Activated naive CD4-positive, alpha-beta T cell treated with anti-CD3 and anti-CD28 coated beads for 36 hours (primary cell): ENCODE data around the gene ST6GALNAC3. TPM values are rescaled to one million over a fixed set of nuclear protein-coding genes. Genes with fewer than 3 reads are reported as not detected.
"Not testable (repeated sequence)": the region's sequence is repeated elsewhere in the genome, so short reads cannot be mapped to it uniquely, and the experiment has no call there.

ENCODE experiments used
- CTCF ChIA-PET: fragments of 350-600 bp; sonication (Branson Sonifier 250); formaldehyde crosslinking; loops from one replicate; lab custom pipeline; 2021; ENCODE audit warnings: antibody characterized with exemption; lab: Charles Lee
- DNase-seq: peaks from one replicate; pipeline ENCODE4 v3.0.0-alpha.2; 2020
- H3K27ac Mint-ChIP-seq: one replicate; pipeline ENCODE4 v1.8.0; 2021; ENCODE audit warnings: mild to moderate bottlenecking, mixed read lengths
- H3K27me3 Mint-ChIP-seq: one replicate; pipeline ENCODE4 v1.8.0; 2021; ENCODE audit warnings: low read depth, mixed read lengths
- H3K36me3 Mint-ChIP-seq: one replicate; pipeline ENCODE4 v1.8.0; 2021; ENCODE audit warnings: low read depth, mixed read lengths
- H3K4me1 Mint-ChIP-seq: one replicate; pipeline ENCODE4 v1.8.0; 2021; ENCODE audit warnings: low read depth, mixed read lengths
- H3K4me3 Mint-ChIP-seq: one replicate; pipeline ENCODE4 v1.8.0; 2021; ENCODE audit warnings: mild to moderate bottlenecking, moderate library complexity, mixed read lengths
- H3K9me3 Mint-ChIP-seq: one replicate; pipeline ENCODE4 v1.8.0; 2021; ENCODE audit warnings: mixed read lengths
- intact Hi-C: fragments of 100-400 bp; cut with micrococcal nuclease; formaldehyde crosslinking; loops from one replicate; pipeline ENCODE4 v1.15.1; 2023
- total RNA-seq, 2 experiments: library from RNA; stranded (reverse); gene quantifications; one replicate each; pipeline ENCODE4 v1.2.3, GENCODE V29; 2021

Gene ST6GALNAC3
- total RNA-seq, 2 experiments from 2014 or later, result 2.5 to 2.8 TPM

GRCh38 chr1:76303340-76303717, 228.8 kb downstream of the ST6GALNAC3 start:
- Mint-ChIP-seq H3K36me3 (no peaks in the 10 kb centered on the region), H3K27me3 (no peaks in the 10 kb centered on the region), H3K27ac (no peak overlapping the region), H3K9me3 (no peaks in the 10 kb centered on the region), H3K4me3 (no peak overlapping the region), H3K4me1 (peaks cover 39% of the 10 kb centered on the region)
- no peak for DNase-seq
- intact Hi-C loops, result no loop called here
- CTCF ChIA-PET, result interaction anchor here (0.9 kb wide), 1 partner anchor 9 kb away, joined by 4 read pairs; no protein-coding TSS in a partner anchor

DNA sequence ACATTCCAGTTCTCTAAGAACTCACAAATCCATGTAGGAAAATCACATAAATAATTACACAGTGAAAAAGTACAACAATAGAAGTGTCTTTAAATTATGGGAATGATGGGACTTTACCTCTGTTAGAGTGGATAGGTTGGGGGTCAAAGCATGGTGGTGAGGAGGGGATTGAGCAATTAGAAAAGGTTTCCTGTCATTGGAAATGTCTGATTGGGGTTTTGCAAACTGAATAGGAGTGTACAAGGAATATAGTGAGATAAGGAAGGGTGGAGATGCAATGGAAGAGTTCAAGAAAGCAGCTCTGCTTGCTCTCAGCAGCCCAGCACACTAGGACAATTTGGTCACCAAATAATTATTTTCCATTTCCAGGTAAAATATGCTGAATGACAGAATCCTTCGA, 238.8 kb downstream of the ST6GALNAC3 start:
- CTCF ChIA-PET, result no interaction called here
- no peak for DNase-seq
- Mint-ChIP-seq H3K4me3 (no peak overlapping the region), H3K27ac (no peak overlapping the region), H3K9me3 (no peaks in the 10 kb centered on the region), H3K27me3 (no peaks in the 10 kb centered on the region), H3K4me1 (peaks cover 4% of the 10 kb centered on the region), H3K36me3 (no peaks in the 10 kb centered on the region)
- intact Hi-C loops, result no loop called here

- Mint-ChIP-seq H3K27me3 (no peaks in the 10 kb centered on the region), H3K4me3 (no peak overlapping the region), H3K4me1 (peaks cover 4% of the 10 kb centered on the region), H3K36me3 (no peaks in the 10 kb centered on the region), H3K9me3 (no peaks in the 10 kb centered on the region), H3K27ac (no peak overlapping the region)
- DNase-seq, result no peak
- intact Hi-C loops, result no loop called here
- CTCF ChIA-PET, result no interaction called here
These were observed 240.2 kb downstream of the ST6GALNAC3 start for GRCh38 chr1:76314730-76315129.

DNA sequence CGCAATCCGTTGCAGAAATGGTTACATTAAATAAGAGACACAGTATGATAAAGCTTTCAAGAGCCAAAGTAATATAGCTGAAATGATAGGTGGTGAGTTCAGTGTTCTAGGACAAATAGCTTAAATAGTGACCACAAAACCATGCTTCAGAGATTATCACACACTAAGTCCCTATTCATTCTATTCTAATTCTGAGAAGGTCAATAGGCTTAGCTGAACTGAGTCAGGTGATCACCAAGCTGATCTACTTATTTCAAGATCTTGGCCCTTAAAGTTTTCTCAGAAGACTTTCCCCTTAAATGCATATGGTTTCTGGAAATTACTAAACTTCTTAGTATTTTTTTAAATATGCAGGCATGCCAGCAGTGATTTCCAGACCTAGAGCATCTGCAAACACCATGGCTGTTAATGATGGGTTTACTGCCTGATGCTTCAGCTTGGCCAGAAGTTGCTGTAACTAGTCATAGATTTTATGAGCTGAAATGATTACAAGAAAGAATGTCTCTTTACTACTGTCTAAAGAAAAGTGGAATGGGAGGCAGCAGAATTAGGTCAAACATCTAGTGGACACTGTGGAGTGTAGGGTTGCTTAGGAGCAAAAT, 242.9 kb downstream of the ST6GALNAC3 start:
- no peaks in the 10 kb centered on the region for H3K27me3 Mint-ChIP-seq
- CTCF ChIA-PET, result interaction anchor here (0.8 to 1.3 kb wide), 3 partner anchors 13 to 27 kb away, joined by 3 to 4 read pairs (median 4); no protein-coding TSS in a partner anchor
- peaks cover 4% of the 10 kb centered on the region for H3K4me1 Mint-ChIP-seq

GRCh38 chr1:76330991-76331603, 256.6 kb downstream of the ST6GALNAC3 start:
- Mint-ChIP-seq H3K27me3 (no peaks in the 10 kb centered on the region), H3K27ac (no peak overlapping the region), H3K9me3 (no peaks in the 10 kb centered on the region), H3K4me1 (peaks cover 14% of the 10 kb centered on the region), H3K4me3 (no peak overlapping the region), H3K36me3 (no peaks in the 10 kb centered on the region)
- CTCF ChIA-PET, result interaction anchor here (0.6 to 2.6 kb wide), 13 partner anchors 10 to 285 kb away, joined by 3 to 11 read pairs (median 4); no protein-coding TSS in a partner anchor
- peak; percentile 68 for DNase-seq
- intact Hi-C loops, result loop anchor here (1.0 to 5.0 kb wide), 10 partner anchors 163 to 1784 kb away; partner anchors contain the start of genes ST6GALNAC5 and ZZZ3

More for the DNA sequence above, 242.9 kb downstream of the ST6GALNAC3 start:
- no peak for DNase-seq
- H3K27ac Mint-ChIP-seq, result no peak overlapping the region
- H3K4me3 Mint-ChIP-seq, result no peak overlapping the region
- no peaks in the 10 kb centered on the region for H3K36me3 Mint-ChIP-seq
- no peaks in the 10 kb centered on the region for H3K9me3 Mint-ChIP-seq
- intact Hi-C loops, result no loop called here

DNA sequence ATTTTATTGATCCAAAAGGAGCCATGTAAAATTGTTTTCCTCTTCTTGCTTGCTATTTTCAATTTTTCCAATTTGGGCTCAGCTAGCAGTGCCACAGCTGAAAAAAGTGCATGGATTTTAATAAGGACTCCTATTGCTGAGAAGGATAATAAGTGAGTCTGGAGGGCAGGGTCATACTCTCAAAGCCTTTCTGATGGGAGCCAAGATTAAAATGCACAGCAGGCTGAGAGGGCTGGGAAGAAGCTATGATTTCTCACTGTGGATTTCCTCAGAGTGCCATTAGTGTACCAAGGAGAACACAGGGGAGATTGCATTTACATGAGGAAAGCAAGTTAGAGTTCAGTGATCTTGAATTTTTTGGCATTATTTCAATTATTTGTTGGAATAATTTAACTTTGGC, 261.3 kb downstream of the ST6GALNAC3 start:
- CTCF ChIA-PET, result no interaction called here
- H3K27me3 Mint-ChIP-seq, result no peaks in the 10 kb centered on the region
- intact Hi-C loops, result no loop called here
- no peak for DNase-seq
- no peak overlapping the region for H3K27ac Mint-ChIP-seq
- H3K4me3 Mint-ChIP-seq, result no peak overlapping the region
- H3K4me1 Mint-ChIP-seq, result peaks cover 8% of the 10 kb centered on the region
- H3K9me3 Mint-ChIP-seq, result no peaks in the 10 kb centered on the region
- H3K36me3 Mint-ChIP-seq, result no peaks in the 10 kb centered on the region

DNA sequence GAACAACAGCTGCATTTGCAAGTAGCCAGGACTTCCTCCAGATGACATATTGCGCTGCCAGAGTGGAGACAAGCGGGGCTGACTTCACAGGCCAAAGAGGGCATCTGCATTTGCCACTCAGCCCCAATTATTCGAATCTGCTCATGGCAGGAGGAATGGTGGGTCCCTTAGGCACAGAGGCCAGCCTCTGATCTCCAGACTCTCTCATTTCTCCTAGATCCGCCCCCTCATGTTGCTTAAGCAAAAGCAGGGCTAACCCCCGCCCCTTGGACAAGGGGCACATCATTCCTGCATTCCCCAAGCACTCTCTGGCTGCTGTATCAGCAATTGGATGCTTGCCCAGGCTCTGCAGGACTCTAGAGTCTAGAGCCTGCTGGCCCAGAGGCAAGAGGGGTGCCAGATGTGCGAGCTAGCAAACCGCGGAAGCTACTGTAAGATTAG, 262.4 kb downstream of the ST6GALNAC3 start:
- intact Hi-C loops, result no loop called here
- H3K36me3 Mint-ChIP-seq, result no peaks in the 10 kb centered on the region
- peaks cover 4% of the 10 kb centered on the region for H3K9me3 Mint-ChIP-seq
- CTCF ChIA-PET, result no interaction called here
- H3K4me1 Mint-ChIP-seq, result peaks cover 2% of the 10 kb centered on the region
- H3K27me3 Mint-ChIP-seq, result no peaks in the 10 kb centered on the region
- no peak overlapping the region for H3K27ac Mint-ChIP-seq
- DNase-seq, result no peak
- H3K4me3 Mint-ChIP-seq, result no peak overlapping the region

GRCh38 chr1:76337542-76338219, 263.1 kb downstream of the ST6GALNAC3 start:
- peaks cover 2% of the 10 kb centered on the region for H3K4me1 Mint-ChIP-seq
- H3K4me3 Mint-ChIP-seq, result no peak overlapping the region
- DNase-seq, result no peak
- peaks cover 6% of the 10 kb centered on the region for H3K9me3 Mint-ChIP-seq
- H3K36me3 Mint-ChIP-seq, result no peaks in the 10 kb centered on the region
- intact Hi-C loops, result no loop called here
- H3K27ac Mint-ChIP-seq, result no peak overlapping the region
- CTCF ChIA-PET, result no interaction called here
- H3K27me3 Mint-ChIP-seq, result no peaks in the 10 kb centered on the region

DNA sequence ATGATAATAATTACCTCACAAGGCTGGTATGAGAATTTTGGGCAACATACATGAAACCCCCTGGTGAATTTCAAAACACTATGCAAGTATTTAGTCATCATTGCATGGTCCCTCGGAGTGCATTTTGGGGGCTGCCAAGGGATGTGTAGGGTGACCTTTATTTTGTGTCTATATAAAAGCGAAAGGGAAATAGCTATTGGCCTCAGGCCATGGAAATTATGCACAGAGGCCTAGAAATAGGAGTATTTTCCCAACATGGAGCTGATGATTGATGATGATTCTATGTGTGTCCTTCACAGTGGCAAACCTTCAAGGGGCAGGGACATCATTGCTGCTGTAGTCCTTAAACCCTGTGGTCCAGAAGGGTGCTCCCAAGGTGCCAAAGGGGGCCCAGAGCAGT, 265.5 kb downstream of the ST6GALNAC3 start:
- intact Hi-C loops, result no loop called here
- no peaks in the 10 kb centered on the region for H3K36me3 Mint-ChIP-seq
- peaks cover 6% of the 10 kb centered on the region for H3K9me3 Mint-ChIP-seq
- H3K27ac Mint-ChIP-seq, result no peak overlapping the region
- H3K27me3 Mint-ChIP-seq, result no peaks in the 10 kb centered on the region
- no peak for DNase-seq
- H3K4me3 Mint-ChIP-seq, result no peak overlapping the region
- H3K4me1 Mint-ChIP-seq, result peaks cover 18% of the 10 kb centered on the region
- CTCF ChIA-PET, result no interaction called here

GRCh38 chr1:76341816-76342215, 267.3 kb downstream of the ST6GALNAC3 start:
- H3K9me3 Mint-ChIP-seq, H3K27ac Mint-ChIP-seq, DNase-seq, H3K27me3 Mint-ChIP-seq, intact Hi-C loops, H3K4me3 Mint-ChIP-seq, H3K36me3 Mint-ChIP-seq: not testable (repeated sequence)
- peaks cover 18% of the 10 kb centered on the region for H3K4me1 Mint-ChIP-seq
- CTCF ChIA-PET, result interaction anchor here (1.0 kb wide), 1 partner anchor 10 kb away, joined by 3 read pairs; no protein-coding TSS in a partner anchor

DNA sequence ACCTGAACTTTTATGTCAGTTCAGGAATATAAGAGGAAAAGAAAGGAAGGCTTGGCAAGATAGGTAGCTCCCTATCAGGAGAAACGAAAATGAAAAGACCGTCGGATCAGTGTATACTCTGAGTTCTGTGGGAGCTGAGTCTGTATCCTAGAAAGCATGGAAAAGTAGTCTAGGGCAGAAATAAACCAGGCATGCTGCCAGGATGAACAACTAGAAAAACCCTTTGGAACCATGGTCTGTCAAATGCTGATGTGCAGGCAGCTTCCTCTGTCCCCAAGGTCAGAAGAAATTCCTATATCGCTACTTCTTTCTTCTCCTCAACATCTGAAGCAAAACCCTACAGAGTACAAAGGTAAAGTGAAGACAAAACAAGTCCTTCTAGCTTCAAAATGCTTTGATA, 268.8 kb downstream of the ST6GALNAC3 start:
- Mint-ChIP-seq H3K4me1 (peaks cover 18% of the 10 kb centered on the region), H3K9me3 (peaks cover 6% of the 10 kb centered on the region), H3K36me3 (no peaks in the 10 kb centered on the region), H3K27ac (no peak overlapping the region), H3K27me3 (no peaks in the 10 kb centered on the region), H3K4me3 (no peak overlapping the region)
- CTCF ChIA-PET, result interaction anchor here (1.2 kb wide), 1 partner anchor 12 kb away, joined by 5 read pairs; no protein-coding TSS in a partner anchor
- intact Hi-C loops, result no loop called here
- DNase-seq, result no peak

DNA sequence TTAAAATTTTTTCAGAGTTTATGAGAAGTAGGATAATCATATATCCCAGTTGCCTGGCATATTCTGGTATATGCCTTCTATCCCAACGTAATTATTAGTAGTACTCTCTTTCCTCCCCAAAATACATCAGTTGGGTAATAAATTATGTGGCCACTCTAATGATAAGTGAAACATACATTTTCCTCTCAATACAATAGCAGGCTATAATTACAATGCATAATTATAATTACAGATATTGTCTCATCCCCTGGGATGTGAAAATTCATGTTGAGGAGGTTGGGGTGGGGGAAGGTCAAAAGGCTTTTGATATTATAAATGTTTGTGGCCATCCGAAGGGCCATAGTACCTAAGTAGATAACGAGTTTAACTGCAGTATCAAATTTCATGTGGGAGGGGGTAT, 277.1 kb downstream of the ST6GALNAC3 start:
- intact Hi-C loops, result no loop called here
- CTCF ChIA-PET, result no interaction called here

More for the DNA sequence above, 277.1 kb downstream of the ST6GALNAC3 start:
- Mint-ChIP-seq H3K9me3 (no peaks in the 10 kb centered on the region), H3K27me3 (no peaks in the 10 kb centered on the region), H3K4me3 (no peak overlapping the region), H3K36me3 (no peaks in the 10 kb centered on the region), H3K4me1 (peaks cover 5% of the 10 kb centered on the region), H3K27ac (no peak overlapping the region)
- no peak for DNase-seq
